T-helper 2 cell treated with Interferon-gamma antibody and Interleukin-4, amounts not matched to agents 5 μg/mL and 100 μg/mL, for 36 hours (primary cell): Measurements from ENCODE around the gene KCTD20.

Experiments used
- DNase-seq: peaks from one replicate; pipeline ENCODE4 v3.0.0; 2021; ENCODE audit warnings: low spot score
- H3K27ac Mint-ChIP-seq: one replicate; pipeline ENCODE4 v1.8.0; 2021; ENCODE audit warnings: mild to moderate bottlenecking, mixed read lengths
- H3K27me3 Mint-ChIP-seq: one replicate; pipeline ENCODE4 v1.8.0; 2021; ENCODE audit warnings: low read depth, mixed read lengths
- H3K36me3 Mint-ChIP-seq: one replicate; pipeline ENCODE4 v1.8.0; 2021; ENCODE audit warnings: low read depth, mixed read lengths
- H3K4me1 Mint-ChIP-seq: one replicate; pipeline ENCODE4 v1.8.0; 2021; ENCODE audit warnings: low read depth, mixed read lengths
- H3K4me3 Mint-ChIP-seq: one replicate; pipeline ENCODE4 v1.8.0; 2022; ENCODE audit warnings: mild to moderate bottlenecking, moderate library complexity, mixed read lengths
- H3K9me3 Mint-ChIP-seq: one replicate; pipeline ENCODE4 v1.8.0; 2021; ENCODE audit warnings: mixed read lengths

Gene KCTD20

GRCh38 chr6:36516559-36516958 is 73.8 kb downstream of the KCTD20 start:
- no peak overlapping the region for H3K27ac Mint-ChIP-seq
- H3K36me3 Mint-ChIP-seq = peaks cover 61% of the 10 kb centered on the region

DNA sequence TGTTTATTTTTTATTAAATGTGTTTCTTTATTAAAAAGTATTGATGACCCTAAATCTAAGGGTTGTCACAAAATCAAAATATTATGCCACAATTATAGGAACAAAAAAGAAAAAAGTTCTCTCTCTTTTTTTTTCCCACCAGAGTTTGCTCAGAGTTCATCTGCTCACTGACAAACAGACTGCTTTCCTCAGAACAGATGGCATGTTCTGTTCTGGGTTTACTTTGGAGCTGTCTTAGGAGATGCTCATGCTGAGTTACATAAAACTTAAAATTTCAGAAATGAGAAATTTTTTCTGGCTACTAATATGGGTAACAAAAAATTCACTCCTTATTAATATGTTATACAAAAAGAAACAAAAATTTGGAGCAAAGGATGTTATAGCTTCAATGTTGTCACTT is 74.2 kb downstream of the KCTD20 start:
- Mint-ChIP-seq H3K4me3 (no peak overlapping the region), H3K9me3 (no peaks in the 10 kb centered on the region), H3K27me3 (no peaks in the 10 kb centered on the region), H3K4me1 (peaks cover 3% of the 10 kb centered on the region), H3K36me3 (peaks cover 60% of the 10 kb centered on the region), H3K27ac (no peak overlapping the region)
- DNase-seq = no peak

More at GRCh38 chr6:36516559-36516958, 73.8 kb downstream of the KCTD20 start:
- DNase-seq = no peak
- Mint-ChIP-seq H3K4me3 (no peak overlapping the region), H3K4me1 (peaks cover 3% of the 10 kb centered on the region), H3K9me3 (no peaks in the 10 kb centered on the region), H3K27me3 (no peaks in the 10 kb centered on the region)

DNA sequence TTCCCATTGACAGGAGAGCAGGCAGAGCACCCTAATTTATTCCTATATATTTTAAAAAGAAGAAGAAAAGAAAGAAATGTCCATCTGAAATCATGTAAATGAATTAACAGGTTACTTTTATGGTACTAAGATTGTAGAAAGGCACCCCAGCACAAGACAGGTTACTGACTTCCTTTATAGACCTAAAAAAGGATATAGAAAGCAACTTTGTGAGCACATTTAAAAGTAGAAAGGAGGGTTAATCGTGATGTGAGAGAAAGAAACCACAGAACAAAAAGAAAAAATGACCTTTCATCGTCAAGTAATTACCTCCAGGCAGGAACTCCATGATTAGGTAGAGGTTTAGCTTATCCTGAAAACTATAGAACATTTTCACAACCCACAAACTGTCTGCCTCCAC is 74.6 kb downstream of the KCTD20 start:
- no peaks in the 10 kb centered on the region for H3K27me3 Mint-ChIP-seq
- H3K4me3 Mint-ChIP-seq = no peak overlapping the region
- no peak for DNase-seq
- H3K36me3 Mint-ChIP-seq = peaks cover 61% of the 10 kb centered on the region
- no peaks in the 10 kb centered on the region for H3K9me3 Mint-ChIP-seq
- H3K27ac Mint-ChIP-seq = no peak overlapping the region
- peaks cover 3% of the 10 kb centered on the region for H3K4me1 Mint-ChIP-seq

DNA sequence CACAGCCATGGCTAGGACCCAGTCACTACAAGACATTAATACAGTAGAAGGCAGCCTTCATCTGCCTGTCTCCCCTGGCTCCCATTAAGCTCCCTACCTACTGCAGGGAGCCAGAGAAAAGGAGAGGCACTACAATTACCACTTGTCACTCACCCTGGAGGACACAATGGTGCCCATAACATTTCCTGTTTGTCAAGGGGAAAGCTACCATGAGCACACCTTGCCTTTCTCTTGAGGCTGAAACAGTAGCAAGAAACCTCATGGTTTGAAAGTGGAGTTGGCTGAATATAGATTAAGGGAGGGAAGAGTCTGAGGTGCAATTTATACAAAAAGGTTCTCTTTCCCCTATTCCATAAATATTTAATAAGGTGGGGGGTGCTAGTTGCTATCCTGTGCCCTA is 76.6 kb downstream of the KCTD20 start:
- Mint-ChIP-seq H3K27ac (no peak overlapping the region), H3K4me1 (peaks cover 3% of the 10 kb centered on the region), H3K9me3 (no peaks in the 10 kb centered on the region), H3K4me3 (no peak overlapping the region), H3K27me3 (no peaks in the 10 kb centered on the region), H3K36me3 (peaks cover 71% of the 10 kb centered on the region)
- no peak for DNase-seq

- DNase-seq = no peak
- no peaks in the 10 kb centered on the region for H3K9me3 Mint-ChIP-seq
- H3K27me3 Mint-ChIP-seq = no peaks in the 10 kb centered on the region
- peaks cover 9% of the 10 kb centered on the region for H3K4me1 Mint-ChIP-seq
- H3K27ac Mint-ChIP-seq = no peak overlapping the region
- H3K4me3 Mint-ChIP-seq = no peak overlapping the region
- peaks cover 63% of the 10 kb centered on the region for H3K36me3 Mint-ChIP-seq
Observed at GRCh38 chr6:36523451-36523850, 80.7 kb downstream of the KCTD20 start.

- Mint-ChIP-seq H3K27me3 (no peaks in the 10 kb centered on the region), H3K4me3 (no peak overlapping the region), H3K36me3 (peaks cover 60% of the 10 kb centered on the region), H3K4me1 (peaks cover 10% of the 10 kb centered on the region), H3K27ac (no peak overlapping the region), H3K9me3 (no peaks in the 10 kb centered on the region)
- no peak for DNase-seq
Observed at GRCh38 chr6:36523936-36524499, 81.2 kb downstream of the KCTD20 start.

DNA sequence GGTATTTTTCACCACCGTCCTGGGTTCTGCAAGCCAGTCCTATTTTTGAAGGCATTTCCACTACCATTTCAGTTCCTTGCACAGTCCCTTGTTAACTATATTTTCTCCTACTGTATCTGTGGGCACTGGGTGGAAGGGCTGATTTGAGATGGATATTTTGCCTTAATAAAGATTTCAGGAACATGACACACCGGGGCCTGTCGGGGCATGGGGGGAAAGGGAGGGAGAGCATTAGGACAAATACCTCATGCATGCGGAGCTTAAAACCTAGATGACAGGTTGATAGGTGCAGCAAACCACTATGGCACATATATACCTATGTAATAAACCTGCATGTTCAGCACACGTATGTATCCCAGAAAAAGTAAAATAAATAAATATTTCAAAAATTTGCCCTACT is 82.1 kb downstream of the KCTD20 start:
- Mint-ChIP-seq H3K27ac (no peak overlapping the region), H3K36me3 (peaks cover 63% of the 10 kb centered on the region), H3K9me3 (no peaks in the 10 kb centered on the region), H3K4me3 (no peak overlapping the region), H3K4me1 (peaks cover 16% of the 10 kb centered on the region), H3K27me3 (no peaks in the 10 kb centered on the region)
- no peak for DNase-seq

DNA sequence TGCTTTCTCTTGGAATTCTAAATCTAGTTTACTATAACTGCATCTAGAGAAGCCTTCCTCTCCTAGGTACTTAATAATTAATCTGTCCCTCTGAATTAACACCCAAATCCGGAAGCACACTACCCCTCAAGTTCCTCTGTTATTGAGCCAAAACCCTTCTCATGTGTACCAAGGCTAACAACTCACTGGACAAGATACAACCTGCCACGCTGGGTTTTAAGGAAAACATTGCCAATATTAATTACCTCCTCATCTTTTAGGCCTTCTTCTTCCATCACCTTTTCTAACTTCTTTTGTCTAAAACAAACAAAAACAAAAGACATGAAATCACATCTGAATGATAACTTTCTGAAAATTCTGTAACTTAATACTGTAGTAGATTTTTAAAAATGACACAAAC is 82.5 kb downstream of the KCTD20 start:
- Mint-ChIP-seq H3K4me3 (no peak overlapping the region), H3K4me1 (peaks cover 16% of the 10 kb centered on the region), H3K36me3 (peaks cover 58% of the 10 kb centered on the region), H3K27me3 (no peaks in the 10 kb centered on the region), H3K27ac (no peak overlapping the region), H3K9me3 (no peaks in the 10 kb centered on the region)
- no peak for DNase-seq

GRCh38 chr6:36526066-36526465 is 83.3 kb downstream of the KCTD20 start:
- DNase-seq = no peak
- Mint-ChIP-seq H3K27me3 (no peaks in the 10 kb centered on the region), H3K9me3 (no peaks in the 10 kb centered on the region), H3K36me3 (peaks cover 57% of the 10 kb centered on the region), H3K4me1 (peaks cover 16% of the 10 kb centered on the region), H3K4me3 (no peak overlapping the region), H3K27ac (no peak overlapping the region)

GRCh38 chr6:36533321-36533720 is 90.5 kb downstream of the KCTD20 start:
- no peak overlapping the region for H3K27ac Mint-ChIP-seq
- H3K27me3 Mint-ChIP-seq = no peaks in the 10 kb centered on the region
- H3K9me3 Mint-ChIP-seq = peaks cover 6% of the 10 kb centered on the region
- no peak overlapping the region for H3K4me3 Mint-ChIP-seq
- H3K36me3 Mint-ChIP-seq = peaks cover 69% of the 10 kb centered on the region
- no peak for DNase-seq
- peaks cover 34% of the 10 kb centered on the region for H3K4me1 Mint-ChIP-seq

- peaks cover 40% of the 10 kb centered on the region for H3K4me1 Mint-ChIP-seq
- H3K27me3 Mint-ChIP-seq = no peaks in the 10 kb centered on the region
Observed at GRCh38 chr6:36536873-36537547, 94.2 kb downstream of the KCTD20 start.

DNA sequence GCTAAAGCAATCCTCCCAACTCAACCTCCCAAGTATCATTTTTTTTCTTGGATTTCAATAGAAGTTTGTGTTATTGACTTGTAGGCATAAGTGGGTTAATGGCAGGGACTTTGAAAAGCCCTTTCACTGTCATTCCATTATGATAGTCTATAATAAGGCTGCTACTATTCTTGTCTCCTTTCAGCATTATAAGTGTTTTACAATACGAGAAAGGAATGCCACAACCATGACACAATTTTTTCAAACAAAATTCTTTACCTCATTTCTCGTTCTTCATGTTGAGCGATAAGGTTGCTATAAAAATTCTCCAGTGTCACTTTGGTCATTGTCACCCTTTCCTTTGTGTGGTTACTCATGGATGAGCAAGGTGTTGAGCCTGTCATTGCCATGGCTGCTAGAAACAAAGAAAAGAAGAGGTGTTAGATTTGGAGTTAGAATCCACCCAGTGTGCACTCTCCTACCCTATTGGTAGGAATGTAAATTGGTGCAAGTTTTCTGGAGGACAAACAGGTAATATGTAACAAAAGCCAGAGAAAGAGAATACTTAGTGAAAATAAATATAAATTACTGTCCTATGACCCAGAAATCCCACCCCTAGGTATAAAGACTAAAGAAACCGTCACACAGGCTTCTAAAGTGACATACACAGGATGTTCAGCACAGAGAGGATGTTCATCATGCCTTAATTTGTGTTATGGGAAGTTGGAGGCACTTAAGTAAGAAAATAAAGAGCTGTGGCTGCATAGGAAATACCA is 97.2 kb downstream of the KCTD20 start:
- Mint-ChIP-seq H3K4me1 (peaks cover 49% of the 10 kb centered on the region), H3K27ac (peak overlapping the region; percentile 83), H3K27me3 (no peaks in the 10 kb centered on the region), H3K9me3 (peaks cover 6% of the 10 kb centered on the region), H3K4me3 (peak overlapping the region; percentile 32), H3K36me3 (peaks cover 55% of the 10 kb centered on the region)
- no peak for DNase-seq

More at GRCh38 chr6:36536873-36537547, 94.2 kb downstream of the KCTD20 start:
- H3K4me3 Mint-ChIP-seq = no peak overlapping the region
- H3K27ac Mint-ChIP-seq = peak overlapping the region; percentile 11
- no peak for DNase-seq
- H3K36me3 Mint-ChIP-seq = peaks cover 67% of the 10 kb centered on the region
- H3K9me3 Mint-ChIP-seq = peaks cover 6% of the 10 kb centered on the region
